PC-3 (cell line): Measurements from ENCODE around the gene SENP1. TPM values are rescaled to one million over a fixed set of nuclear protein-coding genes. Genes with fewer than 3 reads are reported as not detected.

Experiments used
- ATAC-seq: fragments of 200-7000 bp; cut with Tn5 transposase; 2 replicates; pipeline ENCODE4 v1.9.1; 2020; ENCODE audit warnings: mild to moderate bottlenecking, moderate library complexity
- BruUV-seq: library from RNA; stranded (reverse); fragments of 400-500 nt; replicated peaks from 2 replicates; lab custom pipeline; 2021; lab: Mats Ljungman, UMichigan
- CTCF ChIA-PET: fragments of 300-600 bp; sonication (Branson Sonifier 250); formaldehyde crosslinking; loops from one replicate; lab custom pipeline; 2022; ENCODE audit warnings: antibody characterized with exemption; lab: Charles Lee
- POLR2A ChIA-PET: fragments of 300-600 bp; sonication (Branson Sonifier 250); formaldehyde crosslinking; loops from one replicate; lab custom pipeline; 2022; ENCODE audit warnings: antibody characterized with exemption; ENCODE audit not compliant: unreplicated experiment; lab: Charles Lee
- DNase-seq: peaks from one replicate; pipeline ENCODE4 v3.0.0-alpha.2; 2015
- H2AFZ ChIP-seq: fragments of 300-600 bp; sonication (generic); 2 replicates; pipeline ENCODE4 v1.6.0; 2016; ENCODE audit warnings: antibody characterized with exemption, low read length
- H3F3A ChIP-seq: fragments of 300-600 bp; sonication (generic); one replicate; pipeline ENCODE4 v1.6.0; 2017; ENCODE audit warnings: antibody characterized with exemption, low read length, control low read depth, mild to moderate bottlenecking; ENCODE audit not compliant: unreplicated experiment
- H3K27ac ChIP-seq: fragments of 300-600 bp; sonication (generic); 2 replicates; pipeline ENCODE4 v1.5.1; 2016; ENCODE audit warnings: mild to moderate bottlenecking, low read length
- H3K27me3 ChIP-seq: fragments of 300-600 bp; sonication (generic); 2 replicates; pipeline ENCODE4 v1.6.1; 2016; ENCODE audit warnings: low read length, mixed read lengths
- H3K36me3 ChIP-seq: fragments of 300-600 bp; sonication (generic); 2 replicates; pipeline ENCODE4 v1.6.1; 2016; ENCODE audit warnings: low read depth, mixed run types, low read length, mixed read lengths
- H3K4me1 ChIP-seq: fragments of 300-600 bp; sonication (generic); 2 replicates; pipeline ENCODE4 v1.5.1; 2016; ENCODE audit warnings: low read length; ENCODE audit not compliant: insufficient read depth
- H3K4me2 ChIP-seq: fragments of 300-600 bp; sonication (generic); 2 replicates; pipeline ENCODE4 v1.6.0; 2016; ENCODE audit warnings: low read length
- H3K4me3 ChIP-seq: fragments of 300-600 bp; sonication (generic); 2 replicates; pipeline ENCODE4 v1.5.1; 2016; ENCODE audit warnings: mild to moderate bottlenecking, low read length, mixed read lengths
- H3K79me2 ChIP-seq: fragments of 300-600 bp; sonication (generic); 2 replicates; pipeline ENCODE4 v1.6.1; 2017; ENCODE audit warnings: low read length, mixed read lengths
- H3K9ac ChIP-seq: fragments of 300-600 bp; sonication (generic); 2 replicates; pipeline ENCODE4 v1.6.0; 2016; ENCODE audit warnings: mild to moderate bottlenecking, low read length
- H3K9me2 ChIP-seq: fragments of 300-600 bp; sonication (generic); replicated peaks from 2 replicates; pipeline ENCODE4 v1.6.1; 2016; ENCODE audit warnings: mixed run types, low read length, mixed read lengths
- H3K9me3 ChIP-seq: fragments of 300-600 bp; sonication (generic); 2 replicates; pipeline ENCODE4 v1.6.1; 2016; ENCODE audit warnings: low read length, mixed read lengths
- H4K20me1 ChIP-seq: fragments of 300-600 bp; sonication (generic); 2 replicates; pipeline ENCODE4 v1.6.1; 2016; ENCODE audit warnings: low read length, mixed read lengths
- CTCF ChIP-seq: fragments of 300-600 bp; sonication (generic); conservative IDR thresholded peaks from 2 replicates; pipeline ENCODE4 v1.5.1; 2017; ENCODE audit warnings: antibody characterized with exemption, low read depth, mild to moderate bottlenecking, low read length
- EZH2 ChIP-seq: fragments of 300-600 bp; sonication (generic); IDR thresholded peaks from one replicate; pipeline ENCODE4 v1.6.1; 2017; ENCODE audit warnings: antibody characterized with exemption, mild to moderate bottlenecking, low read length; ENCODE audit not compliant: unreplicated experiment
- EZH2phosphoT487 ChIP-seq: fragments of 300-600 bp; sonication (generic); IDR thresholded peaks from 2 replicates; pipeline ENCODE4 v1.6.1; 2018; ENCODE audit warnings: mild to moderate bottlenecking, antibody characterized with exemption, low read length, borderline replicate concordance
- intact Hi-C: fragments of 100-400 bp; cut with micrococcal nuclease; formaldehyde crosslinking; loops from 2 replicates; pipeline ENCODE4 v1.9.0; 2023
- total RNA-seq: library from RNA; depleted of rRNA; stranded (reverse); fragments of >200 nt; gene quantifications from 2 replicates; pipeline ENCODE4 v1.2.3, GENCODE V29; 2014

SENP1 gene
- total RNA-seq, 1 experiment from 2014 or later, result 20.9 TPM

GRCh38 chr12:48054955-48055821, 50.7 kb downstream of the SENP1 start:
- TF ChIP-seq EZH2, result no peak
- no peak for TF ChIP-seq EZH2phosphoT487
- no peak for TF ChIP-seq CTCF
- intact Hi-C loops, result no loop called here

GRCh38 chr12:48053883-48054282, 52.0 kb downstream of the SENP1 start:
- Histone ChIP-seq H3K4me3 (no peak overlapping the region), H3F3A (no peaks in the 10 kb centered on the region), H3K27me3 (no peaks in the 10 kb centered on the region), H3K9me2 (no peaks in the 10 kb centered on the region), H2AFZ (no peak overlapping the region), H4K20me1 (no peaks in the 10 kb centered on the region), H3K79me2 (no peaks in the 10 kb centered on the region), H3K4me2 (no peak overlapping the region), H3K9ac (no peak overlapping the region), H3K9me3 (no peaks in the 10 kb centered on the region), H3K4me1 (no peaks in the 10 kb centered on the region), H3K27ac (no peak overlapping the region), H3K36me3 (peaks cover 6% of the 10 kb centered on the region)
- DNase-seq (no peak), ATAC-seq (no peak)
- no TSS peak for BruUV-seq
- ChIA-PET CTCF (no interaction called here), POLR2A (no interaction called here)
- TF ChIP-seq EZH2, result no peak
- TF ChIP-seq EZH2phosphoT487, result no peak
- TF ChIP-seq CTCF, result no peak
- intact Hi-C loops, result no loop called here

More at GRCh38 chr12:48054955-48055821, 50.7 kb downstream of the SENP1 start:
- H2AFZ ChIP-seq, result no peak overlapping the region
- no peaks in the 10 kb centered on the region for H3K79me2 ChIP-seq
- no peaks in the 10 kb centered on the region for H3K27me3 ChIP-seq
- BruUV-seq, result no TSS peak
- ATAC-seq, result no peak
- no peaks in the 10 kb centered on the region for H4K20me1 ChIP-seq
- no peaks in the 10 kb centered on the region for H3F3A ChIP-seq
- no peak overlapping the region for H3K4me3 ChIP-seq
- DNase-seq, result no peak
- H3K9me3 ChIP-seq, result no peaks in the 10 kb centered on the region
- no peak overlapping the region for H3K27ac ChIP-seq
- no peaks in the 10 kb centered on the region for H3K9me2 ChIP-seq
- no peak overlapping the region for H3K4me2 ChIP-seq
- H3K9ac ChIP-seq, result no peak overlapping the region
- CTCF ChIA-PET, result no interaction called here
- H3K4me1 ChIP-seq, result no peaks in the 10 kb centered on the region
- POLR2A ChIA-PET, result no interaction called here
- H3K36me3 ChIP-seq, result peaks cover 17% of the 10 kb centered on the region

- ChIA-PET POLR2A (no interaction called here), CTCF (no interaction called here)
- Histone ChIP-seq H2AFZ (no peak overlapping the region), H3K9ac (no peak overlapping the region), H3K79me2 (no peaks in the 10 kb centered on the region), H3K4me1 (no peaks in the 10 kb centered on the region), H3F3A (no peaks in the 10 kb centered on the region), H3K27me3 (no peaks in the 10 kb centered on the region), H3K27ac (no peak overlapping the region), H3K36me3 (no peaks in the 10 kb centered on the region; the same call in 1 of the 2 replicates), H4K20me1 (no peaks in the 10 kb centered on the region), H3K4me2 (no peak overlapping the region), H3K4me3 (no peak overlapping the region), H3K9me3 (no peaks in the 10 kb centered on the region), H3K9me2 (no peaks in the 10 kb centered on the region)
- no TSS peak for BruUV-seq
- intact Hi-C loops, result no loop called here
- no peak for TF ChIP-seq EZH2phosphoT487
- no peak for TF ChIP-seq CTCF
- no peak for TF ChIP-seq EZH2
- ATAC-seq (no peak), DNase-seq (no peak)
These were observed 52.8 kb downstream of the SENP1 start for GRCh38 chr12:48053122-48053521.
